H1 (cell line): Measurements from ENCODE around the gene KISS1R.

Experiments
- CHD1 ChIP-seq: IDR thresholded peaks from 2 replicates; pipeline ENCODE4 v1.6.1; 2012; ENCODE audit warnings: low read depth, low read length, improper control_type of control experiment
- CTCF ChIP-seq, 3 experiments: IDR thresholded peaks; 1 replicate in 2 of 3; 2 replicates in 1 of 3; pipeline versions ENCODE4 v1.5.1 to v1.6.1; 2011; ENCODE audit warnings: low read length in 3 of 3, mild to moderate bottlenecking in 3 of 3, inconsistent platforms in 2 of 3, low read depth in 1 of 3, moderate library complexity in 1 of 3; ENCODE audit not compliant: insufficient read depth in 1 of 3; ENCODE audit errors: control extremely low read depth in 1 of 3
- NRF1 ChIP-seq: IDR thresholded peaks from 2 replicates; pipeline ENCODE4 v1.6.1; 2011; ENCODE audit warnings: mild to moderate bottlenecking, low read depth, low read length, improper control_type of control experiment
- PHF8 ChIP-seq: fragments of 200-600 bp; sonication (generic); conservative IDR thresholded peaks from 2 replicates; pipeline ENCODE4 v1.7.1; 2012; ENCODE audit warnings: low read depth, mild to moderate bottlenecking, inconsistent platforms, low read length, moderate library complexity
- POLR2AphosphoS5 ChIP-seq: IDR thresholded peaks from 2 replicates; pipeline ENCODE4 v1.6.1; 2011; ENCODE audit warnings: low read depth, low read length
- RFX5 ChIP-seq: IDR thresholded peaks from 2 replicates; pipeline ENCODE4 v1.6.1; 2011; ENCODE audit warnings: low read depth, low read length, improper control_type of control experiment, borderline replicate concordance

GRCh38 chr19:889662-890295 lies 27.4 kb upstream of the KISS1R start:
- TF ChIP-seq RFX5 (no peak), CTCF (IDR thresholded peaks at IDR 0.05; ENCODE audit: control extremely low read depth in 1 of 3, insufficient read depth in 1 of 3, low read depth in 1 of 3, low read length in 3 of 3) (no peak), POLR2AphosphoS5 (no peak), NRF1 (no peak), PHF8 (no peak), CHD1 (no peak)
